ENCODE data around the gene MXRA8. TPM values are rescaled to one million over a fixed set of nuclear protein-coding genes. Genes with fewer than 3 reads are reported as not detected.
"Not testable (repeated sequence)": the region's sequence is repeated elsewhere in the genome, so short reads cannot be mapped to it uniquely, and the experiment has no call there.

The MXRA8 gene, protein sequence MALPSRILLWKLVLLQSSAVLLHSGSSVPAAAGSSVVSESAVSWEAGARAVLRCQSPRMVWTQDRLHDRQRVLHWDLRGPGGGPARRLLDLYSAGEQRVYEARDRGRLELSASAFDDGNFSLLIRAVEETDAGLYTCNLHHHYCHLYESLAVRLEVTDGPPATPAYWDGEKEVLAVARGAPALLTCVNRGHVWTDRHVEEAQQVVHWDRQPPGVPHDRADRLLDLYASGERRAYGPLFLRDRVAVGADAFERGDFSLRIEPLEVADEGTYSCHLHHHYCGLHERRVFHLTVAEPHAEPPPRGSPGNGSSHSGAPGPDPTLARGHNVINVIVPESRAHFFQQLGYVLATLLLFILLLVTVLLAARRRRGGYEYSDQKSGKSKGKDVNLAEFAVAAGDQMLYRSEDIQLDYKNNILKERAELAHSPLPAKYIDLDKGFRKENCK
- polyA plus RNA-seq (ENCODE audit: low read depth in 6 of 6), result not detected

- H3K27me3 Mint-ChIP-seq, result peaks cover 20 to 57% (median 41%) of the 10 kb centered on the region in 3 donors
- H3K27ac Mint-ChIP-seq, result no peak within 1 kb of the TSS
- DNase-seq (no peak), ATAC-seq (ENCODE audit: low read depth in 2 of 2) (no peak)
- H3K36me3 Mint-ChIP-seq, result peaks cover 0 to 8% of the 10 kb centered on the region in 2 donors
- H3K4me3 Mint-ChIP-seq, result peak within 1 kb of the TSS in 1 of 8 donors; percentile 30
- no peaks in the 10 kb centered on the region for H3K9me3 Mint-ChIP-seq
- H3K4me1 Mint-ChIP-seq, result peaks cover 5 to 16% (median 15%) of the 10 kb centered on the region in 3 donors
These were observed at the start of gene MXRA8 for GRCh38 chr1:1358433-1359271. MXRA8 (minus strand) TSS chr1:1358555; CDS start chr1:1358504, 51 bp downstream.

GRCh38 chr1:1407636-1408318 is 49.4 kb upstream of the MXRA8 start:
- DNase-seq, result peak; percentile 46
- no peaks in the 10 kb centered on the region for H3K27me3 Mint-ChIP-seq
- peaks cover 0 to 2% (median 0%) of the 10 kb centered on the region in 7 donors for H3K9me3 Mint-ChIP-seq
- H3K36me3 Mint-ChIP-seq, result no peaks in the 10 kb centered on the region
- peaks cover 13 to 45% (median 17%) of the 10 kb centered on the region in 3 donors for H3K4me1 Mint-ChIP-seq
- H3K27ac Mint-ChIP-seq, result peak overlapping the region in 4 of 6 donors; percentile 90 to 95 (median 94)
- ATAC-seq (ENCODE audit: low read depth in 2 of 2), result peak; percentile 38 to 44
- H3K4me3 Mint-ChIP-seq, result peak overlapping the region; percentile 83 to 98 (median 92)

GRCh38 chr1:1406821-1407635 is 48.7 kb upstream of the MXRA8 start, which contains the start of gene MRPL20:
MRPL20 (minus strand) TSS chr1:1407293; CDS start chr1:1407217, 76 bp downstream.
- no peaks in the 10 kb centered on the region for H3K36me3 Mint-ChIP-seq
- peak within 1 kb of the TSS; percentile 91 to 98 (median 94) for H3K4me3 Mint-ChIP-seq
- H3K9me3 Mint-ChIP-seq, result no peaks in the 10 kb centered on the region
- H3K4me1 Mint-ChIP-seq, result peaks cover 17 to 52% (median 22%) of the 10 kb centered on the region in 3 donors
- ATAC-seq (ENCODE audit: low read depth in 2 of 2) (peak; percentile 95 to 96), DNase-seq (peak; percentile 92)
- H3K27me3 Mint-ChIP-seq, result no peaks in the 10 kb centered on the region
- peak within 1 kb of the TSS; percentile 83 to 97 (median 92) for H3K27ac Mint-ChIP-seq

GRCh38 chr1:1406101-1406820 is 47.9 kb upstream of the MXRA8 start:
- ATAC-seq (ENCODE audit: low read depth in 2 of 2) (no peak), DNase-seq (no peak)
- peak overlapping the region; percentile 70 to 94 (median 92) for H3K27ac Mint-ChIP-seq
- H3K36me3 Mint-ChIP-seq, result no peaks in the 10 kb centered on the region
- H3K4me1 Mint-ChIP-seq, result peaks cover 14 to 56% (median 19%) of the 10 kb centered on the region in 3 donors
- H3K27me3 Mint-ChIP-seq, result no peaks in the 10 kb centered on the region
- peak overlapping the region; percentile 91 to 98 (median 94) for H3K4me3 Mint-ChIP-seq
- H3K9me3 Mint-ChIP-seq, result no peaks in the 10 kb centered on the region

DNA sequence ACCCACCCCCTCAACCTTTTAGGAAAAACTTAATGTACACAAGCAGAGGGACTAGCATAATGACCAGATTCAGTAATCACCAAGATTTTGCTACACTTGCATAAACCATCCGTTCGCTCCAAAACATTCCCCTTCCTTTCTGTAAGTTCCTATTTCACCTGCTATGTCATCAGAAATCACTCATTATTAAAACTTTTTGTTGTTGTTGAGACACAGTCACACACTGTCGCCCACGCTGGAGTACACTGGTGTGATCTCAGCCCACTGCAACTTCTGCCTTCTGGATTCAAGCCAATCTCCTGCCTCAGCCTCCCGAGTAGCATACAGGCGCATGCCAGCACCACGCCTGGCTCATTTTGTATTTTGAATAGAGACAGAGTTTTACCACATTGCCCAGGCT is 45.3 kb upstream of the MXRA8 start:
- Mint-ChIP-seq H3K27ac (peak overlapping the region in 4 of 6 donors; percentile 3 to 77 (median 24)), H3K9me3 (no peaks in the 10 kb centered on the region), H3K4me3 (peak overlapping the region in 4 of 8 donors; percentile 33 to 97 (median 56)), H3K36me3 (no peaks in the 10 kb centered on the region), H3K4me1 (peaks cover 27 to 63% (median 30%) of the 10 kb centered on the region in 3 donors), H3K27me3 (no peaks in the 10 kb centered on the region)
- DNase-seq (no peak), ATAC-seq (ENCODE audit: low read depth in 2 of 2) (no peak)

DNA sequence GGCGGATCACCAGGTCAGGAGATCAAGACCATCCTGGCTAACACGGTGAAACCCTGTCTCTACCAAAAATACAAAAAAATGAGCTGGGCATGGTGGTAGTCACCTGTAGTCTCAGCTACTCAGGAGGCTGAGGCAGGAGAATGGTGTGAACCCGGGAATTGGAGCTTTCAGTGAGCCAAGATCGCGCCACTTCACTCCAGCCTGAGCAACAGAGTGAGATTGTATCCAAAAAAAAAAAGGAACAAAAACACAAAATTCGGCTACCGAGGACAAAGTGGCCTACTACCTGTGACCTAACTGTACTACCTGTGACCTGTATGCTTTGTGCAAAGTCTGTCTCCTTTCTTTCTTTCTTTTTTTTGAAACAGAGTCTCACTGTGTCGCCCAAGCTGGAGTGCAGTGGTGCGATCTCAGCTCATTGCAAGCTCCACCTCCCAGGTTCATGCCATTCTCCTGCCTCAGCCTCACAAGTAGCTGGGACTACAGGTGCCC is 44.6 kb upstream of the MXRA8 start:
- H3K36me3 Mint-ChIP-seq; ATAC-seq (ENCODE audit: low read depth in 2 of 2); H3K27me3 Mint-ChIP-seq; H3K9me3 Mint-ChIP-seq; DNase-seq: not testable (repeated sequence)
- Mint-ChIP-seq H3K27ac (peak overlapping the region in 5 of 6 donors; percentile 10 to 77 (median 34)), H3K4me3 (peak overlapping the region in 2 of 8 donors; percentile 90 to 97), H3K4me1 (peaks cover 30 to 61% (median 31%) of the 10 kb centered on the region in 3 donors)

DNA sequence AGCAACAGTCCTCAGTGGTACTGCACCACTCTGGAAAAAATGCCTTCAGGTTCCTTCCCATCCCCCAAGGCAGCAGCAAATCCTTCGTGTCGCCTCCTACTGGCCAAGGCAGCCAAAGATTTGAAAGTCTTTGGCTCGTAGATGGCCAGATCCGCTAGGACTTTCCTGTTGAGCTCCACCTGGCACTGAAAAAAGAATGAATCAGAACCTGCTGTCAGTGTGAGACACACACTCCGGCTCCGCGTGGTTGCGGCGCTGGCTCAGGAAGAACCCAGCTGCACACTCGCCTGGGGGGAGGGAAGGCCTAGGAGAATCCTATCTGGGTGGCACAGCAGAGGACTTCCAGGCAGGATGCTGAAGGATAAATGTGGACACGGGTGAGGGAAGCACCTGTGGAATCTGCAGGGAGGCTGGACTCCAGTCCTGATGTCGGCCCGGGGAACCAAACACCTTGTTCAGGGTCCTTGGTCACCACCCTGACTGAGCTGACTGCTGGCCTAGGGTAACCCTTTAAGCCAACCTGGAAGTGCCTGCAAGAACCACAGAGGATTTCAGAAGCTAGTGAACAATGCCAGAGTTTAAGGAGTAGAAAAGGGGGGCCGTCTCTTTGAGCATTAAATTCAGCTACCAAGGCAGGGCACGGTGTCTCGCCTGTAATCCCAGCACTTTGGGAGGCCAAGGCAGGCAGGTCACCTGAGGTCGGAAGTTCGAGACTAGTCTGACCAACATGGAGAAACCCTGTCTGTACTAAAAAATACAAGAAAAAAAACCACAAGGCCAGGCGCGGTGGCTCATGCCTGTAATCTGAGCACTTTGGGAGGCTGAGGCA is 43.9 kb upstream of the MXRA8 start:
- peaks cover 31 to 65% (median 33%) of the 10 kb centered on the region in 3 donors for H3K4me1 Mint-ChIP-seq
- no peak for ATAC-seq (ENCODE audit: low read depth in 2 of 2)
- no peaks in the 10 kb centered on the region for H3K36me3 Mint-ChIP-seq
- H3K27ac Mint-ChIP-seq, result peak overlapping the region in 5 of 6 donors; percentile 19 to 82 (median 51)
- DNase-seq, result no peak
- H3K27me3 Mint-ChIP-seq, result no peaks in the 10 kb centered on the region
- H3K9me3 Mint-ChIP-seq, result no peaks in the 10 kb centered on the region
- peak overlapping the region in 6 of 8 donors; percentile 0 to 97 (median 56) for H3K4me3 Mint-ChIP-seq

GRCh38 chr1:1401457-1402010 is 43.2 kb upstream of the MXRA8 start:
- Mint-ChIP-seq H3K4me3 (peak overlapping the region in 6 of 8 donors; percentile 32 to 97 (median 90)), H3K4me1 (peaks cover 31 to 66% (median 33%) of the 10 kb centered on the region in 3 donors)

DNA sequence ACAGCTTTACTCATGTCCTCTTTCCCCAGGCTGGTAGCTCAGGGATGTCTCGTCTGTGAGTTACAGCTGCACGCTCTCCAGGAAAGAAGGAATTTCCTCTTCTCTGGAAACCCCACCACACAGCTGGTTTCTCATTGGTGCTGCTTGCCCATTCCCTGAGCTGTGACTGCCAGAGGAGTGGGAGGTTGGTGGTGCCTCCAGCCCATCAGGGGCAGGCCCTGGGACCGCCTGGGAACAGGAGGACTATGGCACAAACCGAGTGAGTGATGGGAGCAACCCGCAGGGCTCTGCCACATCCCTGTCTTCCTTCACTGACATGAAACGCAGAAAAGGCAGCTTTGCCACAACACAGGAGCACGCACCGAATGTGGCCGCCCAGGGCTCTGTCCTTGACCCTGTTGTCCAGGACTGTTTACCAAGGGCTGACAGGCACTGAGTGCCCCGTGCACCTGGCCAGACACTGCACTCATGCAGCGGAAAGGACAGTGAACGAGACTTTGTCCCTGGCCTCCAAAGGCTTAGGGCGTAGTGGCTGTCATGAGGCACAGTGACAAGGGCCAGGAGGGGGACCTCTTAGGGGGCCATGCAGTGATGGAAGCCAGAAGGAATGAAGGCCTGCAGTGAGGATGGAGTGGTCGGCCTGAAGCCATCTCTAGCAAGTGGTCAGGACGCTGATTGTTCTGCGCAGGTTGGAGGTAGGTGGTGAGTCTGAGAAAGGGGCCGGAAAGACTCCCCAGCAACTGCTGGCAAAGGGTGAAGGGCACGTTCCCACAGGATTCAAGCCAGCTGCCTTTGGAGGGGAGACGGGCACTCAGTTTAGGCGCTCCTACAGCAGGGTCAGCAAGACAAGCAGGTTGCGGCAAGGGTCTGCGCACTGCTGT is 42.5 kb upstream of the MXRA8 start:
- Mint-ChIP-seq H3K4me1 (peaks cover 28 to 58% (median 31%) of the 10 kb centered on the region in 3 donors), H3K27ac (peak overlapping the region in 3 of 6 donors; percentile 26 to 92 (median 77)), H3K4me3 (peak overlapping the region; percentile 89 to 97 (median 93)), H3K27me3 (no peaks in the 10 kb centered on the region), H3K9me3 (no peaks in the 10 kb centered on the region), H3K36me3 (peaks cover 0 to under 1% of the 10 kb centered on the region in 2 donors)
- ATAC-seq (ENCODE audit: low read depth in 2 of 2), result no peak
- no peak for DNase-seq

More at GRCh38 chr1:1401457-1402010, 43.2 kb upstream of the MXRA8 start:
- H3K27ac Mint-ChIP-seq, result peak overlapping the region in 2 of 6 donors; percentile 28 to 92
- ATAC-seq (ENCODE audit: low read depth in 2 of 2) (no peak), DNase-seq (no peak)
- H3K27me3 Mint-ChIP-seq, result no peaks in the 10 kb centered on the region
- no peaks in the 10 kb centered on the region for H3K36me3 Mint-ChIP-seq
- H3K9me3 Mint-ChIP-seq, result no peaks in the 10 kb centered on the region
